ENCODE data around the gene SRRM1. TPM values are rescaled to one million over a fixed set of nuclear protein-coding genes. Genes with fewer than 3 reads are reported as not detected.
A peak's percentile ranks its signal among the peaks of the same experiment; 100 is the strongest.

Gene SRRM1
- total RNA-seq, 1 experiment from 2014 or later, result 160 TPM

- Histone ChIP-seq H3K36me3 (ENCODE audit: control insufficient read depth, insufficient read depth, low read length) (no peaks in the 10 kb centered on the region), H3K27me3 (ENCODE audit: control insufficient read depth, insufficient read depth, low read length) (no peaks in the 10 kb centered on the region), H3K9me3 (ENCODE audit: control insufficient read depth, insufficient read depth, low read depth, low read length) (no peaks in the 10 kb centered on the region), H3K4me1 (ENCODE audit: control insufficient read depth, insufficient read depth, low read length) (peaks cover 7% of the 10 kb centered on the region; the same call in 1 of the 2 replicates), H3K27ac (ENCODE audit: low read length) (no peak overlapping the region), H3K4me3 (ENCODE audit: low read depth in 2 of 2, low read length in 2 of 2) (no peak overlapping the region)
- peak; percentile 53 for ATAC-seq
- DNase-seq (ENCODE audit: low read depth, low spot score), result no peak
- in situ Hi-C loops (cut with HindIII; ENCODE audit: low pct_unique_long_range_greater_than_20kb, low sequenced_read_pairs) (no loop called here), intact Hi-C loops (cut with micrococcal nuclease; ENCODE audit: unreplicated experiment) (loop anchor here (2.0 to 10.0 kb wide), 2 partner anchors 57 to 143 kb away; partner anchors contain the start of gene CLIC4)
- ChIA-PET POLR2A (interaction anchor here (0.7 kb wide), 1 partner anchor 144 kb away, joined by 3 read pairs; no protein-coding TSS in a partner anchor), CTCF (interaction anchor here (0.6 to 2.6 kb wide), 12 partner anchors 9 to 232 kb away, joined by 3 to 34 read pairs (median 4); partner anchors contain the start of gene CLIC4)
- no TSS peak for BruUV-seq (replicated peaks)
- no peak for TF ChIP-seq TCF7L2 (IDR thresholded peaks at IDR 0.05; ENCODE audit: low read depth, low read length)
- no peak for TF ChIP-seq CTCF (IDR thresholded peaks at IDR 0.05)
- TF ChIP-seq POLR2AphosphoS5 (IDR thresholded peaks at IDR 0.05; ENCODE audit: low read depth, low read length), result no peak
- no peak for TF ChIP-seq REST (IDR thresholded peaks at IDR 0.05; ENCODE audit: insufficient read depth in 1 of 2, low read depth in 2 of 2, low read length in 1 of 2)
- no peak for TF ChIP-seq SIN3A (IDR thresholded peaks at IDR 0.05; ENCODE audit: borderline replicate concordance, insufficient read depth, low read depth, low read length)
Observed at GRCh38 chr1:24688033-24688432, 44.9 kb downstream of the SRRM1 start.

GRCh38 chr1:24688621-24689195, 45.6 kb downstream of the SRRM1 start:
- H3K4me1 ChIP-seq (ENCODE audit: control insufficient read depth, insufficient read depth, low read length), result peaks cover 5% of the 10 kb centered on the region; the same call in 1 of the 2 replicates
- no peak for DNase-seq (ENCODE audit: low read depth, low spot score)
- no peak overlapping the region for H3K27ac ChIP-seq (ENCODE audit: low read length)
- H3K27me3 ChIP-seq (ENCODE audit: control insufficient read depth, insufficient read depth, low read length), result no peaks in the 10 kb centered on the region
- TF ChIP-seq TCF7L2 (IDR thresholded peaks at IDR 0.05; ENCODE audit: low read depth, low read length), result no peak
- peak; percentile 95 for TF ChIP-seq CTCF (IDR thresholded peaks at IDR 0.05)
- POLR2A ChIA-PET, result interaction anchor here (0.5 kb wide), 1 partner anchor 59 kb away, joined by 4 read pairs; no protein-coding TSS in a partner anchor
- peak; percentile 94 for ATAC-seq
- intact Hi-C loops (cut with micrococcal nuclease; ENCODE audit: unreplicated experiment), result loop anchor here (2.0 to 10.0 kb wide), 2 partner anchors 56 to 142 kb away; partner anchors contain the start of gene CLIC4
- H3K4me3 ChIP-seq (ENCODE audit: low read depth in 2 of 2, low read length in 2 of 2), result no peak overlapping the region
- no peaks in the 10 kb centered on the region for H3K9me3 ChIP-seq (ENCODE audit: control insufficient read depth, insufficient read depth, low read depth, low read length)
- in situ Hi-C loops (cut with HindIII; ENCODE audit: low pct_unique_long_range_greater_than_20kb, low sequenced_read_pairs), result no loop called here
- CTCF ChIA-PET, result interaction anchor here (0.5 to 2.6 kb wide), 14 partner anchors 8 to 425 kb away, joined by 3 to 34 read pairs (median 4); partner anchors contain the start of gene CLIC4
- no TSS peak for BruUV-seq (replicated peaks)
- no peaks in the 10 kb centered on the region for H3K36me3 ChIP-seq (ENCODE audit: control insufficient read depth, insufficient read depth, low read length)
